Endothelial cell (in vitro differentiated cells): Measurements from ENCODE around the gene HOMER2. TPM values are rescaled to one million over a fixed set of nuclear protein-coding genes. Genes with fewer than 3 reads are reported as not detected.

Experiments used
- DNase-seq: peaks from one replicate; pipeline ENCODE4 v3.0.0; 2021; ENCODE audit warnings: low spot score
- H3K27ac Mint-ChIP-seq: one replicate; pipeline ENCODE4 v1.8.0; 2021; ENCODE audit warnings: mixed read lengths, inconsistent platforms; ENCODE audit not compliant: unreplicated experiment
- H3K27me3 Mint-ChIP-seq: one replicate; pipeline ENCODE4 v1.8.0; 2021; ENCODE audit warnings: mild to moderate bottlenecking, moderate library complexity, mixed read lengths, inconsistent platforms; ENCODE audit not compliant: unreplicated experiment
- H3K36me3 Mint-ChIP-seq: one replicate; pipeline ENCODE4 v1.8.0; 2021; ENCODE audit warnings: mild to moderate bottlenecking, low read depth, mixed read lengths, inconsistent platforms; ENCODE audit not compliant: unreplicated experiment
- H3K4me1 Mint-ChIP-seq: one replicate; pipeline ENCODE4 v1.8.0; 2021; ENCODE audit warnings: mild to moderate bottlenecking, mixed read lengths, inconsistent platforms; ENCODE audit not compliant: unreplicated experiment
- H3K4me3 Mint-ChIP-seq: one replicate; pipeline ENCODE4 v1.8.0; 2021; ENCODE audit warnings: mild to moderate bottlenecking, mixed read lengths, inconsistent platforms; ENCODE audit not compliant: unreplicated experiment
- H3K9me3 Mint-ChIP-seq: one replicate; pipeline ENCODE4 v1.8.0; 2021; ENCODE audit warnings: mixed read lengths, inconsistent platforms; ENCODE audit not compliant: unreplicated experiment
- total RNA-seq: library from RNA; stranded (reverse); fragmentation: NEBNext Ultra II Directional; extraction: Animal tissue kit (Norgen Biotek cat#: 25700); gene quantifications from one replicate; pipeline ENCODE4 v1.2.1, GENCODE V29; 2021; ENCODE audit not compliant: unreplicated experiment
- TF ChIP-seq, protein P1 (sequence below): fragments of 200-600 bp; sonication (generic); IDR thresholded peaks from one replicate; pipeline ENCODE4 v1.5.0; 2021; ENCODE audit warnings: antibody characterized with exemption; ENCODE audit not compliant: unreplicated experiment

HOMER2 gene
- total RNA-seq, 1 donor from 2014 or later = 3.0 TPM

DNA sequence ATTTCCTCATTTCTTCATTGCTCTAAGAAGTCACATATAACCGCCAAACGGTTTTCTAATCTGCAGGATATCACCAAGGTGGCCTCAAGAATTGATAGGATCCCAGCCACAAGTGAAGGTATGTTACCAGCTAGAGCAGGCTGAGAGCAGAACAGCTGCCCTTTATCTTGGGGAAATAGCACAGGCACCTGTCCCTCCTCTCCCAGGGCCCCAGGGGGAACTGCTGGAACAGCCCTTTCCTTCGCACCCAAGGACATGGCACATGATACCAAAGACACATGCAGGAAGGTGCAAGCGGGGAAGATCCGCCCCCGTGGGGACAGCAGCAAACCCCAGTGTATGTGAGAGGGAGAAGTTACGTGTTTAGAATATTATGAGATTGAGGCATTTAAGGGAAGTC lies 35.3 kb downstream of the HOMER2 start:
- no peaks in the 10 kb centered on the region for H3K9me3 Mint-ChIP-seq
- no peaks in the 10 kb centered on the region for H3K36me3 Mint-ChIP-seq
- peaks cover 7% of the 10 kb centered on the region for H3K4me1 Mint-ChIP-seq
- H3K27me3 Mint-ChIP-seq = peaks cover 3% of the 10 kb centered on the region
- no peak for DNase-seq
- TF ChIP-seq, protein P1, sequence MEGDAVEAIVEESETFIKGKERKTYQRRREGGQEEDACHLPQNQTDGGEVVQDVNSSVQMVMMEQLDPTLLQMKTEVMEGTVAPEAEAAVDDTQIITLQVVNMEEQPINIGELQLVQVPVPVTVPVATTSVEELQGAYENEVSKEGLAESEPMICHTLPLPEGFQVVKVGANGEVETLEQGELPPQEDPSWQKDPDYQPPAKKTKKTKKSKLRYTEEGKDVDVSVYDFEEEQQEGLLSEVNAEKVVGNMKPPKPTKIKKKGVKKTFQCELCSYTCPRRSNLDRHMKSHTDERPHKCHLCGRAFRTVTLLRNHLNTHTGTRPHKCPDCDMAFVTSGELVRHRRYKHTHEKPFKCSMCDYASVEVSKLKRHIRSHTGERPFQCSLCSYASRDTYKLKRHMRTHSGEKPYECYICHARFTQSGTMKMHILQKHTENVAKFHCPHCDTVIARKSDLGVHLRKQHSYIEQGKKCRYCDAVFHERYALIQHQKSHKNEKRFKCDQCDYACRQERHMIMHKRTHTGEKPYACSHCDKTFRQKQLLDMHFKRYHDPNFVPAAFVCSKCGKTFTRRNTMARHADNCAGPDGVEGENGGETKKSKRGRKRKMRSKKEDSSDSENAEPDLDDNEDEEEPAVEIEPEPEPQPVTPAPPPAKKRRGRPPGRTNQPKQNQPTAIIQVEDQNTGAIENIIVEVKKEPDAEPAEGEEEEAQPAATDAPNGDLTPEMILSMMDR = no peak
- no peak overlapping the region for H3K4me3 Mint-ChIP-seq
- H3K27ac Mint-ChIP-seq = no peak overlapping the region

DNA sequence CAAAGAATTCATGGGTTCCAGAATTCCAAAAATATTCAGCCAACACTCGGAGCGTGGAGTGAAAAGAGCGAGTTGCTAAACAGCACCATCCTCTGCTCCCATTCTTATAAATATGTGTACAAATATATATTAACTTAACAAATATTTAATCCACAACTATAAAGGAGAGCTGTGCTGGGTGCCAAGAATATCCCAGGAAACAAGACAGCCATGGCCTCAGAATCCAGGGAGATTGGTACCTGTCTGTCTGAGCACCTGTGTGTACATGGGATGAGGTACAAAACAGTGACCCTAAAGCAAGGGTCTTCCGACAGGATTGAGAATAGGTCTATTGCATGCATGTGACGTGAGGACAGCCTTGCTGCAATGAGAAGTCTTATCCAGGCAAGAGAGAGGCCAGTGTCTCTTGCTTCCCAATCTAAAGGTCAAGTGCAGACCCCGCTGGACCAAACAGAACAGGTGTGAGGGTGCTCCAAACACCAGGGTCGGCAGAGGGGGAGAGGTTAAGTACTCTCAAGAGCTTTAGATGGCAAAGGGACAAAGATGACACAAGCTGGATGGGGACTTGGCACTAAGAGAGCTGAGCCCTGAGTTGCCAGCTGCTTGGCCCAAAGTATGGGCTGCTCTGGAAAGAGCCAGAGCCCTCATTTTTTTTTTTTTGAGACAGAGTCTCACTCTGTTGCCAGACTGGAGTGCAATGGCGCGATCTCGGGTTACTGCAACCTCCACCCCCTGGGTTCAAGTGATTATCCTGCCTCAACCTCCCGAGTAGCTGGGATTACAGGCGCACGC lies 36.2 kb downstream of the HOMER2 start:
- Mint-ChIP-seq H3K4me3 (no peak overlapping the region), H3K9me3 (no peaks in the 10 kb centered on the region), H3K27me3 (peaks cover 3% of the 10 kb centered on the region), H3K27ac (no peak overlapping the region), H3K36me3 (no peaks in the 10 kb centered on the region), H3K4me1 (peaks cover 3% of the 10 kb centered on the region)
- DNase-seq = no peak
- TF ChIP-seq, protein P1 = no peak

DNA sequence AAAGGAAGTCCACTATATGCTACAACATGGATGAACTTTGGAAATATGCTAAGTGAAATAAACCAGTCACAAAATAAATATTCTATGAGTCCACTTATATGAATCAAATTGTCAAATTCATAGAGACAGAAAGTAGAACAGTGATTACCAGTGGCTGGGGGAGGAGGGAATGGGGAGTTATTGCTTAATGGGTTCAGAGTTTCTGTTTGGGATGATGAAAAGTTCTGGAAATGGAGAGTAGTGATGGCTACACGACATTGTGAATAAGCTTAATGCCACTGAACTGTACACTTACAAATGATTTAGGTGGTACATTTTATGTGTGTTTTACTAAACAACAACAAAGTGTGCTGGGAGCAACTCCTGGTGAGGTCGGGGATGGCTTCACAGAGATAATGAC lies 38.1 kb downstream of the HOMER2 start:
- H3K9me3 Mint-ChIP-seq = peaks cover 2% of the 10 kb centered on the region
- TF ChIP-seq, protein P1 = no peak
- peaks cover under 1% of the 10 kb centered on the region for H3K36me3 Mint-ChIP-seq
- peaks cover 1% of the 10 kb centered on the region for H3K27me3 Mint-ChIP-seq
- no peak for DNase-seq
- H3K4me3 Mint-ChIP-seq = no peak overlapping the region
- no peak overlapping the region for H3K27ac Mint-ChIP-seq
- peaks cover 3% of the 10 kb centered on the region for H3K4me1 Mint-ChIP-seq

DNA sequence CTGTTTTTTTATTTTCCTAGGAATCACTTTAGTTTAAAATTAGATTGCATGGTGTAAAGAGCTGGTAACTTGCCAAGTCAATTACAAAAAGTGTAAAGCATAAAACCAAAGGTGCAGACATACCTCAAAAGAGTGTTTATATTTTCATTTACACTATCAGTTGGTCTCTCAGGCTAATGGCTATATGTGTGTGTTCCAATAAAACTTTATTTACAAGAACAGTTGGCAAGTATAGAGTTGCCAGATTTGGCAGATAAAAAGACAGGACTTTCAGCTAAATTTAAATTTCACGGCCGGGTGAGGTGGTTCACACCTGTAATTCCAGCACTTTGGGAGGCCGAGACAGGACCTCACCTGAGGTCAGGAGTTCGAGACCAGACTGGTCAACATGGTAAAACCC lies 41.1 kb downstream of the HOMER2 start:
- TF ChIP-seq, protein P1 = no peak
- Mint-ChIP-seq H3K36me3 (peaks cover 11% of the 10 kb centered on the region), H3K27me3 (peaks cover 1% of the 10 kb centered on the region), H3K4me1 (no peaks in the 10 kb centered on the region), H3K27ac (no peak overlapping the region), H3K9me3 (peaks cover 13% of the 10 kb centered on the region), H3K4me3 (no peak overlapping the region)
- DNase-seq = no peak

DNA sequence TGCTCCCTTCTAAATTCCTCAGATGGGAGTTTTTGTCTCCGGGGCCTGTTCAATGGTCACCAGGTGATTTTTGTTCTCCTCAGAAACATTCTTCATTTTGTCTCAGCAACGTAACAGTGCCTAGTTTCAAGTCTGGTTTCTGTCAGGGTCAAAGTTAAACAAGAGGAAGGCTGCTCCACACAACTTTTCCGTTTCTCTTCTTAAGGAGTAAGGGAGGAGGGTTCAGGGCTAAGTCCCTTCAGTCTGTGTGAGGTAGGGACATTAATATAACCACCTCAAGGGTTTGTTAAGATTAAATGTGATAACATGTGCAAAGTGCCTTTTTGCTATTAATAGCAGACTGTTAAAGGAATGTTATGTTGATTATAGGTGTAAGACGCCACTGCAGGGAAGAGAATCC lies 41.8 kb downstream of the HOMER2 start:
- TF ChIP-seq, protein P1 = no peak
- peaks cover 13% of the 10 kb centered on the region for H3K9me3 Mint-ChIP-seq
- H3K36me3 Mint-ChIP-seq = peaks cover 11% of the 10 kb centered on the region
- H3K27ac Mint-ChIP-seq = no peak overlapping the region
- H3K4me1 Mint-ChIP-seq = no peaks in the 10 kb centered on the region
- DNase-seq = no peak
- H3K27me3 Mint-ChIP-seq = peaks cover 1% of the 10 kb centered on the region
- no peak overlapping the region for H3K4me3 Mint-ChIP-seq
